ENCODE results near the gene ETV7.

Gene ETV7

GRCh38 chr6:36386495-36387439 is 702 bp downstream of the ETV7 start:
- peak; percentile 29 for TF ChIP-seq CTCF (IDR thresholded peaks at IDR 0.05; ENCODE audit: control insufficient read depth, insufficient read depth, low read depth, low read length, missing control alignments)
- peak overlapping the region; percentile 59 for H3K4me3 ChIP-seq (ENCODE audit: control insufficient read depth, low read depth, low read length)
- DNase-seq (ENCODE audit: low read depth), result peak; percentile 13

GRCh38 chr6:36384095-36384494 is 3.4 kb downstream of the ETV7 start:
- H3K4me3 ChIP-seq (ENCODE audit: control insufficient read depth, low read depth, low read length), result no peak overlapping the region
- no peak for DNase-seq (ENCODE audit: low read depth)
- TF ChIP-seq CTCF (IDR thresholded peaks at IDR 0.05; ENCODE audit: control insufficient read depth, insufficient read depth, low read depth, low read length, missing control alignments), result no peak

GRCh38 chr6:36383606-36384005 is 3.9 kb downstream of the ETV7 start:
- no peak overlapping the region for H3K4me3 ChIP-seq (ENCODE audit: control insufficient read depth, low read depth, low read length)
- DNase-seq (ENCODE audit: low read depth), result no peak
- no peak for TF ChIP-seq CTCF (IDR thresholded peaks at IDR 0.05; ENCODE audit: control insufficient read depth, insufficient read depth, low read depth, low read length, missing control alignments)

GRCh38 chr6:36382976-36383375 is 4.5 kb downstream of the ETV7 start:
- no peak for TF ChIP-seq CTCF (IDR thresholded peaks at IDR 0.05; ENCODE audit: control insufficient read depth, insufficient read depth, low read depth, low read length, missing control alignments)
- DNase-seq (ENCODE audit: low read depth), result no peak

GRCh38 chr6:36381502-36382389 is 5.7 kb downstream of the ETV7 start:
- no peak overlapping the region for H3K4me3 ChIP-seq (ENCODE audit: control insufficient read depth, low read depth, low read length)
- no peak for TF ChIP-seq CTCF (IDR thresholded peaks at IDR 0.05; ENCODE audit: control insufficient read depth, insufficient read depth, low read depth, low read length, missing control alignments)
- no peak for DNase-seq (ENCODE audit: low read depth)

More at GRCh38 chr6:36382976-36383375, 4.5 kb downstream of the ETV7 start:
- no peak overlapping the region for H3K4me3 ChIP-seq (ENCODE audit: control insufficient read depth, low read depth, low read length)

GRCh38 chr6:36380166-36380565 is 7.3 kb downstream of the ETV7 start:
- DNase-seq (ENCODE audit: low read depth), result no peak
- no peak overlapping the region for H3K4me3 ChIP-seq (ENCODE audit: control insufficient read depth, low read depth, low read length)
- no peak for TF ChIP-seq CTCF (IDR thresholded peaks at IDR 0.05; ENCODE audit: control insufficient read depth, insufficient read depth, low read depth, low read length, missing control alignments)
